T-helper 1 cell treated with Interleukin-12 subunit alpha and Interleukin-12 subunit beta and Interleukin-4 antibody, amounts not matched to agents 30 μg/mL and 1 μg/mL, for 36 hours (primary cell): ENCODE measurements around the gene CCDC102A.
"Not testable (repeated sequence)": the region's sequence is repeated elsewhere in the genome, so short reads cannot be mapped to it uniquely, and the experiment has no call there.

Experiments
- H3K27ac Mint-ChIP-seq: one replicate; pipeline ENCODE4 v1.8.0; 2021; ENCODE audit warnings: mild to moderate bottlenecking, mixed read lengths
- H3K27me3 Mint-ChIP-seq: one replicate; pipeline ENCODE4 v1.8.0; 2021; ENCODE audit warnings: low read depth, mixed read lengths
- H3K36me3 Mint-ChIP-seq: one replicate; pipeline ENCODE4 v1.8.0; 2021; ENCODE audit warnings: low read depth, mixed read lengths
- H3K4me1 Mint-ChIP-seq: one replicate; pipeline ENCODE4 v1.8.0; 2021; ENCODE audit warnings: low read depth, mixed read lengths
- H3K4me3 Mint-ChIP-seq: one replicate; pipeline ENCODE4 v1.8.0; 2021; ENCODE audit warnings: mild to moderate bottlenecking, moderate library complexity, mixed read lengths
- H3K9me3 Mint-ChIP-seq: one replicate; pipeline ENCODE4 v1.8.0; 2021; ENCODE audit warnings: mixed read lengths

CCDC102A gene

GRCh38 chr16:57570301-57571070, 34.1 kb upstream of the CCDC102A start:
- H3K27me3 Mint-ChIP-seq, result no peaks in the 10 kb centered on the region
- peaks cover 25% of the 10 kb centered on the region for H3K36me3 Mint-ChIP-seq

GRCh38 chr16:57569306-57569946, 33.1 kb upstream of the CCDC102A start:
- no peak overlapping the region for H3K4me3 Mint-ChIP-seq
- peaks cover 10% of the 10 kb centered on the region for H3K9me3 Mint-ChIP-seq
- H3K27ac Mint-ChIP-seq, result no peak overlapping the region
- no peaks in the 10 kb centered on the region for H3K27me3 Mint-ChIP-seq
- H3K36me3 Mint-ChIP-seq, result peaks cover 27% of the 10 kb centered on the region
- H3K4me1 Mint-ChIP-seq, result peaks cover 3% of the 10 kb centered on the region

More at GRCh38 chr16:57570301-57571070, 34.1 kb upstream of the CCDC102A start:
- H3K4me3 Mint-ChIP-seq, result no peak overlapping the region
- H3K27ac Mint-ChIP-seq, result no peak overlapping the region
- H3K9me3 Mint-ChIP-seq, result peaks cover 10% of the 10 kb centered on the region
- peaks cover 3% of the 10 kb centered on the region for H3K4me1 Mint-ChIP-seq

GRCh38 chr16:57568772-57569171, 32.4 kb upstream of the CCDC102A start:
- Mint-ChIP-seq H3K9me3 (peaks cover 10% of the 10 kb centered on the region), H3K36me3 (peaks cover 28% of the 10 kb centered on the region)
- not testable (repeated sequence) for H3K27me3 Mint-ChIP-seq, H3K4me1 Mint-ChIP-seq, H3K4me3 Mint-ChIP-seq, H3K27ac Mint-ChIP-seq

- H3K9me3 Mint-ChIP-seq, result peaks cover 10% of the 10 kb centered on the region
- H3K36me3 Mint-ChIP-seq, result peaks cover 28% of the 10 kb centered on the region
- no peak overlapping the region for H3K27ac Mint-ChIP-seq
- peaks cover 1% of the 10 kb centered on the region for H3K4me1 Mint-ChIP-seq
- no peaks in the 10 kb centered on the region for H3K27me3 Mint-ChIP-seq
- no peak overlapping the region for H3K4me3 Mint-ChIP-seq
Observed at GRCh38 chr16:57568173-57568678, 31.9 kb upstream of the CCDC102A start.

- Mint-ChIP-seq H3K4me1 (no peaks in the 10 kb centered on the region), H3K36me3 (peaks cover 28% of the 10 kb centered on the region), H3K27me3 (no peaks in the 10 kb centered on the region), H3K4me3 (no peak overlapping the region), H3K27ac (no peak overlapping the region), H3K9me3 (peaks cover 10% of the 10 kb centered on the region)
Observed at GRCh38 chr16:57567691-57568090, 31.3 kb upstream of the CCDC102A start.

GRCh38 chr16:57566436-57566835, 30.1 kb upstream of the CCDC102A start:
- Mint-ChIP-seq H3K4me3 (no peak overlapping the region), H3K4me1 (no peaks in the 10 kb centered on the region), H3K36me3 (peaks cover 32% of the 10 kb centered on the region), H3K27ac (no peak overlapping the region), H3K9me3 (peaks cover 12% of the 10 kb centered on the region), H3K27me3 (no peaks in the 10 kb centered on the region)

- Mint-ChIP-seq H3K27me3 (no peaks in the 10 kb centered on the region), H3K9me3 (peaks cover 21% of the 10 kb centered on the region), H3K27ac (no peak overlapping the region), H3K36me3 (peaks cover 37% of the 10 kb centered on the region), H3K4me3 (no peak overlapping the region), H3K4me1 (no peaks in the 10 kb centered on the region)
Observed at GRCh38 chr16:57565461-57565860, 29.1 kb upstream of the CCDC102A start.

- H3K36me3 Mint-ChIP-seq, result peaks cover 36% of the 10 kb centered on the region
- H3K9me3 Mint-ChIP-seq, result peaks cover 29% of the 10 kb centered on the region
- H3K4me1 Mint-ChIP-seq, result no peaks in the 10 kb centered on the region
- no peak overlapping the region for H3K27ac Mint-ChIP-seq
- H3K27me3 Mint-ChIP-seq, result no peaks in the 10 kb centered on the region
- no peak overlapping the region for H3K4me3 Mint-ChIP-seq
Observed at GRCh38 chr16:57564571-57565270, 28.4 kb upstream of the CCDC102A start.

GRCh38 chr16:57563761-57564160, 27.4 kb upstream of the CCDC102A start:
- Mint-ChIP-seq H3K9me3 (peaks cover 25% of the 10 kb centered on the region), H3K4me1 (no peaks in the 10 kb centered on the region), H3K27ac (no peak overlapping the region), H3K27me3 (no peaks in the 10 kb centered on the region), H3K36me3 (peaks cover 26% of the 10 kb centered on the region), H3K4me3 (no peak overlapping the region)

GRCh38 chr16:57563487-57563750, 27.0 kb upstream of the CCDC102A start:
- no peak overlapping the region for H3K4me3 Mint-ChIP-seq
- peaks cover 23% of the 10 kb centered on the region for H3K36me3 Mint-ChIP-seq
- peaks cover 25% of the 10 kb centered on the region for H3K9me3 Mint-ChIP-seq
- H3K4me1 Mint-ChIP-seq, result no peaks in the 10 kb centered on the region
- peaks cover 1% of the 10 kb centered on the region for H3K27me3 Mint-ChIP-seq
- no peak overlapping the region for H3K27ac Mint-ChIP-seq

- H3K27me3 Mint-ChIP-seq, result peaks cover 4% of the 10 kb centered on the region
- no peak overlapping the region for H3K27ac Mint-ChIP-seq
- H3K4me1 Mint-ChIP-seq, result no peaks in the 10 kb centered on the region
- peaks cover 20% of the 10 kb centered on the region for H3K36me3 Mint-ChIP-seq
- peaks cover 20% of the 10 kb centered on the region for H3K9me3 Mint-ChIP-seq
- no peak overlapping the region for H3K4me3 Mint-ChIP-seq
Observed at GRCh38 chr16:57562669-57563486, 26.5 kb upstream of the CCDC102A start.

- H3K27me3 Mint-ChIP-seq, result peaks cover 4% of the 10 kb centered on the region
- H3K27ac Mint-ChIP-seq, result no peak overlapping the region
- H3K9me3 Mint-ChIP-seq, result peaks cover 20% of the 10 kb centered on the region
- H3K4me1 Mint-ChIP-seq, result peaks cover 2% of the 10 kb centered on the region
- H3K36me3 Mint-ChIP-seq, result peaks cover 22% of the 10 kb centered on the region
- no peak overlapping the region for H3K4me3 Mint-ChIP-seq
Observed at GRCh38 chr16:57562066-57562465, 25.7 kb upstream of the CCDC102A start.

GRCh38 chr16:57559072-57559790, 22.9 kb upstream of the CCDC102A start:
- Mint-ChIP-seq H3K36me3 (peaks cover 28% of the 10 kb centered on the region), H3K9me3 (peaks cover 39% of the 10 kb centered on the region), H3K27me3 (peaks cover 9% of the 10 kb centered on the region), H3K4me1 (peaks cover 7% of the 10 kb centered on the region), H3K27ac (no peak overlapping the region), H3K4me3 (no peak overlapping the region)
